IPS-NIHi7 (cell line): ENCODE data around the gene TP53BP1.
A peak's percentile ranks its signal among the peaks of the same experiment; 100 is the strongest.
"Not testable (repeated sequence)": the region's sequence is repeated elsewhere in the genome, so short reads cannot be mapped to it uniquely, and the experiment has no call there.

Experiments used
- DNase-seq: peaks from one replicate; pipeline ENCODE4 v3.0.0; 2012; ENCODE audit warnings: mixed read lengths; ENCODE audit errors: extremely low spot score

TP53BP1 gene

GRCh38 chr15:43492673-43493601 lies at the start of gene TP53BP1:
TSS of gene TP53BP1 (minus strand) at chr15:43493156. CDS start at chr15:43493043, 113 bp downstream.
- DNase-seq: peak; percentile 96

GRCh38 chr15:43541785-43542184 lies 48.8 kb upstream of the TP53BP1 start:
- DNase-seq: no peak

- no peak for DNase-seq
These were observed 45.1 kb upstream of the TP53BP1 start for GRCh38 chr15:43538091-43538490.

- no peak for DNase-seq
These were observed 41.9 kb upstream of the TP53BP1 start for GRCh38 chr15:43534897-43535296.

GRCh38 chr15:43532826-43533225 lies 39.9 kb upstream of the TP53BP1 start:
- DNase-seq: not testable (repeated sequence)

GRCh38 chr15:43531018-43531670 lies 38.2 kb upstream of the TP53BP1 start:
- DNase-seq: no peak

- no peak for DNase-seq
These were observed 36.8 kb upstream of the TP53BP1 start for GRCh38 chr15:43529587-43530345.

GRCh38 chr15:43529141-43529540 lies 36.2 kb upstream of the TP53BP1 start:
- no peak for DNase-seq

- no peak for DNase-seq
These were observed 35.6 kb upstream of the TP53BP1 start for GRCh38 chr15:43528542-43529007.

GRCh38 chr15:43527802-43528541 lies 35.0 kb upstream of the TP53BP1 start:
- no peak for DNase-seq

- DNase-seq: no peak
These were observed 34.3 kb upstream of the TP53BP1 start for GRCh38 chr15:43527016-43527801.

- DNase-seq: no peak
These were observed 33.4 kb upstream of the TP53BP1 start for GRCh38 chr15:43526261-43526930.

GRCh38 chr15:43525131-43525530 lies 32.2 kb upstream of the TP53BP1 start:
- DNase-seq: no peak

GRCh38 chr15:43524254-43524845 lies 31.4 kb upstream of the TP53BP1 start:
- DNase-seq: no peak

GRCh38 chr15:43523646-43524045 lies 30.7 kb upstream of the TP53BP1 start:
- DNase-seq: no peak

- DNase-seq: no peak
These were observed 29.3 kb upstream of the TP53BP1 start for GRCh38 chr15:43522247-43522646.

GRCh38 chr15:43521419-43521818 lies 28.5 kb upstream of the TP53BP1 start:
- DNase-seq: no peak

- no peak for DNase-seq
These were observed 27.2 kb upstream of the TP53BP1 start for GRCh38 chr15:43520138-43520537.

GRCh38 chr15:43519196-43519595 lies 26.2 kb upstream of the TP53BP1 start:
- DNase-seq: no peak
